Peyer's patch (tissue), 4 donors: ENCODE measurements around the gene KMT2E.

ENCODE experiments used
- CTCF ChIP-seq, 6 experiments: fragments of 450-650 bp in 4 of 6; fragments of 200-600 bp in 2 of 6; sonication (generic) in 1 of 6; IDR thresholded peaks; one replicate each; pipeline ENCODE4 v1.5.1; 2017 to 2019; ENCODE audit warnings: antibody characterized with exemption in 6 of 6, mild to moderate bottlenecking in 3 of 6, moderate library complexity in 1 of 6
- POLR2A ChIP-seq, 2 donors: fragments of 450-650 bp; IDR thresholded peaks; one replicate each; pipeline ENCODE4 v1.5.1; 2017; ENCODE audit warnings: antibody characterized with exemption in 2 of 2, mild to moderate bottlenecking in 2 of 2, moderate library complexity in 2 of 2

- no peak for TF ChIP-seq POLR2A (IDR thresholded peaks at IDR 0.05)
- TF ChIP-seq CTCF (IDR thresholded peaks at IDR 0.05), result no peak
Measured at GRCh38 chr7:105137898-105138297, 123.9 kb downstream of the KMT2E start.
